ENCODE measurements around the gene ADGRB3. TPM values are rescaled to one million over a fixed set of nuclear protein-coding genes. Genes with fewer than 3 reads are reported as not detected.
"Not testable (repeated sequence)": the region's sequence is repeated elsewhere in the genome, so short reads cannot be mapped to it uniquely, and the experiment has no call there.

Gene ADGRB3
- total and polyA plus RNA-seq, 2 donors from 2014 or later: 0.26 to 2.2 TPM

DNA sequence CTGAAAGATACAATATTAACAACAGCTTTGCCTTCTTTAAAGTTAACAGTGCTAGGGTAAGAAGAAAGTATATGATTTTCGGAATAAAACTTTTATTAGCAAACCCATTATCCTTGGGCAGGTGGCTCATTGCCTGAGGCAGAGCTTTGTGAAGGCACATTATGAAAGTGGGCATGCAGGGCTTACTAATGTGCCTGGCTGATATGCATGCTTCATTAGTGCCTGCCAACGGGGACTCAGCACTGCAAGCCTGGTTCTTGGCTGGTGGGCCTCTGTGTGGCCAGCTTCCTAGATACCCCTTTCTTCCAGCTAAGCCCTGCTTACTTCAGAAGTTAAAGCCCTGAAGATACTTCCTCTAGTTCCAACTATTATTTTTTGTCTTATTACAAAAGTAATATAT is 481.6 kb downstream of the ADGRB3 start:
- FAIRE-seq (no peak), DNase-seq (peak in 2 of 5 donors; percentile 1 to 4)
- intact Hi-C loops (cut with DNase I): no loop called here
- Histone ChIP-seq H3K27me3 (ENCODE audit: control insufficient read depth, insufficient read depth, low read length) (no peaks in the 10 kb centered on the region), H3K4me1 (ENCODE audit: control insufficient read depth in 2 of 3, insufficient read depth in 2 of 3, low read depth in 1 of 3, low read length in 3 of 3) (no peaks in the 10 kb centered on the region), H3K27ac (ENCODE audit: low read depth in 2 of 2, low read length in 2 of 2) (no peak overlapping the region), H3K9ac (ENCODE audit: low read length in 3 of 3) (no peak overlapping the region), H3K4me3 (ENCODE audit: low read length in 3 of 3) (no peak overlapping the region), H3K9me3 (ENCODE audit: control insufficient read depth in 2 of 3, insufficient read depth in 1 of 3, low read length in 3 of 3) (no peaks in the 10 kb centered on the region), H3K36me3 (ENCODE audit: control insufficient read depth in 2 of 3, insufficient read depth in 3 of 3, low read length in 3 of 3) (no peaks in the 10 kb centered on the region)
- TF ChIP-seq, protein P1, sequence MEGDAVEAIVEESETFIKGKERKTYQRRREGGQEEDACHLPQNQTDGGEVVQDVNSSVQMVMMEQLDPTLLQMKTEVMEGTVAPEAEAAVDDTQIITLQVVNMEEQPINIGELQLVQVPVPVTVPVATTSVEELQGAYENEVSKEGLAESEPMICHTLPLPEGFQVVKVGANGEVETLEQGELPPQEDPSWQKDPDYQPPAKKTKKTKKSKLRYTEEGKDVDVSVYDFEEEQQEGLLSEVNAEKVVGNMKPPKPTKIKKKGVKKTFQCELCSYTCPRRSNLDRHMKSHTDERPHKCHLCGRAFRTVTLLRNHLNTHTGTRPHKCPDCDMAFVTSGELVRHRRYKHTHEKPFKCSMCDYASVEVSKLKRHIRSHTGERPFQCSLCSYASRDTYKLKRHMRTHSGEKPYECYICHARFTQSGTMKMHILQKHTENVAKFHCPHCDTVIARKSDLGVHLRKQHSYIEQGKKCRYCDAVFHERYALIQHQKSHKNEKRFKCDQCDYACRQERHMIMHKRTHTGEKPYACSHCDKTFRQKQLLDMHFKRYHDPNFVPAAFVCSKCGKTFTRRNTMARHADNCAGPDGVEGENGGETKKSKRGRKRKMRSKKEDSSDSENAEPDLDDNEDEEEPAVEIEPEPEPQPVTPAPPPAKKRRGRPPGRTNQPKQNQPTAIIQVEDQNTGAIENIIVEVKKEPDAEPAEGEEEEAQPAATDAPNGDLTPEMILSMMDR (IDR thresholded peaks at IDR 0.05; ENCODE audit: borderline replicate concordance, extremely low read depth, insufficient read depth): no peak

DNA sequence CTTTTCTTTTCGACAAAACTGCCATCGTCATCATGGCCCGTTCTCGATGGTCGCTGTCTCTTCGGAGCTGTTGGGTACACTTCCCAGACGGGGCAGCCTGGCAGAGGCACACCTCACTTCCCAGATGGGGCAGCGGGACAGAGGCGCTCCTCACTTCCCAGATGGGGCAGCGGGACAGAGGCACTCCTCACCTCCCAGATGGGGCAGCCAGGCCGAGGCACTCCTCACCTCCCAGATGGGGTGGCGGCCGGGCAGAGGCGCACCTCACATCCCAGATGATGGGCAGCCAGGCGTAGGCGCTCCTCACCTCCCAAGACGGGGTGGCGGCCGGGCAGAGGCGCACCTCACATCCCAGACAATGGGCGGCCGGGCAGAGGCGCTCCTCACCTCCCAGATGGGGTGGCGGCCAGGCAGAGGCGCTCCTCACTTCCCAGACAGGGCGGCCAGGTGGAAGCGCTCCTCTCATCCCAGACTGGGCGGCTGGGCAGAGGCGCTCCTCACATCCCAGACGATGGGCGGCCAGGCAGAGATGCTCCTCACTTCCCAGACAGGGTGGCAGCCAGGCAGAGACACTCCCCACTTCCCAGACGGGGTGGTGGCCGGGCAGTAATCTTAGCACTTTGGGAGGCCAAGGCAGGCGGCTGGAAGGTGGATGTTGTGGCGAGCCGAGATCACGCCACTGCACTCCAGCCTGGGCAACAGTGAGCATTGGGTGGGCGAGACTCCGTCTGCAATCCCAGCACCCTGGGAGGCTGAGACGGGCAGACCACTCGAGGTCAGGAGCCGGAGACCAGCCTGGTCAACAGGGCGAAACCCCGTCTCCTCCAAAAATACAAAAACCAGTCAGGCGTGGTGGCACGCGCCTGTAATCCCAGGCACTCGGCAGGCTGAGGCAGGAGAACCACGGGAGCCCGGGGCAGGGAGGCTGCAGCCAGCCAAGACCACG is 486.7 kb downstream of the ADGRB3 start:
- H3K9me3 ChIP-seq (ENCODE audit: control insufficient read depth in 2 of 3, insufficient read depth in 1 of 3, low read length in 3 of 3); H3K4me1 ChIP-seq (ENCODE audit: control insufficient read depth in 2 of 3, insufficient read depth in 2 of 3, low read depth in 1 of 3, low read length in 3 of 3); H3K27me3 ChIP-seq (ENCODE audit: control insufficient read depth, insufficient read depth, low read length); FAIRE-seq; H3K36me3 ChIP-seq (ENCODE audit: control insufficient read depth in 2 of 3, insufficient read depth in 3 of 3, low read length in 3 of 3); H3K27ac ChIP-seq (ENCODE audit: low read depth in 2 of 2, low read length in 2 of 2); intact Hi-C loops (cut with DNase I); H3K9ac ChIP-seq (ENCODE audit: low read length in 3 of 3); H3K4me3 ChIP-seq (ENCODE audit: low read length in 3 of 3): not testable (repeated sequence)
- DNase-seq: peak in 1 of 5 donors; percentile 58

DNA sequence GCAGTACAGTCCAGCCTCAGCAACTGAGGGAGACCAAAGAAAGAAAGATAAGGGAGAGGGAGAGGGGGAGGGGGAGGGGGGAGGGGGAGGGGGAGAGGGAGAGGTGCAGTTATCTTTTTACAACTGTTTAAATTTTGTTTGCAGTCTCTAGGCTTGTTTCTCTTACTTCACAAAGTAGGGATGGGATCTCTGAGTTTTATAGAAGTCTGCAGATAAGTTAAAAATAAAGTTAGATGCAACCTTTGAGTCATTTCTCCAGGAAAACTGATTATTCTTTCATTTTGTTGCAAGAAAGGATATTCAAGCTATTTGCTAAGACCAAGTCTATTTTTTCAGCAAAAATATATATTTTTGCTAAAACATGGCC is 487.3 kb downstream of the ADGRB3 start:
- no peak for FAIRE-seq
- TF ChIP-seq, protein P1 (IDR thresholded peaks at IDR 0.05; ENCODE audit: borderline replicate concordance, extremely low read depth, insufficient read depth): no peak
- H3K4me1 ChIP-seq (ENCODE audit: control insufficient read depth in 2 of 3, insufficient read depth in 2 of 3, low read depth in 1 of 3, low read length in 3 of 3): no peaks in the 10 kb centered on the region

DNA sequence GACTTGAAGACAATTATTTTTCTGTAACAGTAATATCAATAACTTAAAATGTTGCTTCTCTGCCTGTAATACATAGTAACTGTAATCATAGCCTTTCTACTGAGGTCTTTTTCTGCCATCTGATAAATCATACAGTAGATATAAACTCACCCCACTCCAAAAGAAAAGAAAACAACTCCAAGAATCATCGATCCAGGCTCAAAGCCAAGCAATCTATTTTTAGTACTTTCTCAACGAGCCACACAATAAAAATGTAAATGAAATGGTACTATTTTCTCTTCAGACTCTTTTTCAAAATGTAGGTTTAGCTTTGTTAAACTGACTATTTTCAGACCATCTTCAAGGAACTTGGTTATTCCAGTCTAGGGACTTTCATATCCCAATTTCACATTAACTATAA is 493.3 kb downstream of the ADGRB3 start:
- TF ChIP-seq, protein P1 (IDR thresholded peaks at IDR 0.05; ENCODE audit: borderline replicate concordance, extremely low read depth, insufficient read depth): no peak
- Histone ChIP-seq H3K27me3 (ENCODE audit: control insufficient read depth, insufficient read depth, low read length) (no peaks in the 10 kb centered on the region), H3K9ac (ENCODE audit: low read length in 3 of 3) (no peak overlapping the region), H3K4me3 (ENCODE audit: low read length in 3 of 3) (no peak overlapping the region), H3K36me3 (ENCODE audit: control insufficient read depth in 2 of 3, insufficient read depth in 3 of 3, low read length in 3 of 3) (no peaks in the 10 kb centered on the region), H3K9me3 (ENCODE audit: control insufficient read depth in 2 of 3, insufficient read depth in 1 of 3, low read length in 3 of 3) (no peaks in the 10 kb centered on the region), H3K27ac (ENCODE audit: low read depth in 2 of 2, low read length in 2 of 2) (no peak overlapping the region), H3K4me1 (ENCODE audit: control insufficient read depth in 2 of 3, insufficient read depth in 2 of 3, low read depth in 1 of 3, low read length in 3 of 3) (no peaks in the 10 kb centered on the region)
- intact Hi-C loops (cut with DNase I): no loop called here
- no peak for DNase-seq
- no peak for FAIRE-seq

More for the DNA sequence above, 487.3 kb downstream of the ADGRB3 start:
- Histone ChIP-seq H3K36me3 (ENCODE audit: control insufficient read depth in 2 of 3, insufficient read depth in 3 of 3, low read length in 3 of 3) (no peaks in the 10 kb centered on the region), H3K9me3 (ENCODE audit: control insufficient read depth in 2 of 3, insufficient read depth in 1 of 3, low read length in 3 of 3) (no peaks in the 10 kb centered on the region), H3K27ac (ENCODE audit: low read depth in 2 of 2, low read length in 2 of 2) (no peak overlapping the region), H3K9ac (ENCODE audit: low read length in 3 of 3) (no peak overlapping the region), H3K4me3 (ENCODE audit: low read length in 3 of 3) (no peak overlapping the region), H3K27me3 (ENCODE audit: control insufficient read depth, insufficient read depth, low read length) (no peaks in the 10 kb centered on the region)
- no peak for DNase-seq
- intact Hi-C loops (cut with DNase I): no loop called here

Data from kidney (tissue), 14 donors.